HG02943 (cell line): ENCODE results near the gene PARD6B.
"Not testable (repeated sequence)": the region's sequence is repeated elsewhere in the genome, so short reads cannot be mapped to it uniquely, and the experiment has no call there.

ENCODE experiments used
- ATAC-seq: cut with Tn5 transposase; IDR thresholded peaks from one replicate; pipeline ENCODE4 v1.9.1; 2021; ENCODE audit warnings: mild to moderate bottlenecking, low read depth, moderate library complexity; ENCODE audit not compliant: unreplicated experiment

PARD6B gene

DNA sequence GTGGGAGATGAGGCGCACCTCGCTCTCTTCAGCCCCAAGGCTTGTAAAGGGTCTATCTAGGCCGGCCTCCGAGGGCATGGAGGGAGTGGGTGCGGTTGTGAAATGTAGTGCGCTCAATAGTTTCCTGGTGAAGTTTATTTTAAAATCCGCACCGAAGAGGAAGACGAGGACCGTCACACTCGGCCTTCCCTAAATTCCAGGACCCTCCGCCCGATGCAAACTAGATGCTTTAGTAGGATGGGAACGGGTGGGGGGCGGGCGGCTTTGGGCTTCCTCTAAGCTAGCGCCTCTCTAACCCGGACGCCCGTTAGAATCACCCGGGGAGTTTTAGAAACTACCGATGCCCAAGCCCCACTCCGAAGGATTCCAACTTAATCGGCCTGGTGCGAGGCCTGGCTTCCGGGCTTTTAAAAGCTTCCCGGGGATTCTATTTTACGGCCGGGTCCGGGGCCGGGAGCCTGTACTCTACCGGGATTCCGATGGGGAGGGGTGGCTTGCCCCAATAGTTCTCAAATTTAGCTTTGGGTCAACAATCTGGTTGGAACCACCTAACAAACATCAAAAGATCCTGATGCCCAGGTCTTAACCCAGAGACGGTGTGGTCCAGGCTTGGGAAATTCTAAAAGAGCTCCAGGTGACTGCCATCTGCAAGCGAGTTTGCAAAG lies 62.9 kb downstream of the PARD6B start:
- ATAC-seq, result peak; percentile 2

DNA sequence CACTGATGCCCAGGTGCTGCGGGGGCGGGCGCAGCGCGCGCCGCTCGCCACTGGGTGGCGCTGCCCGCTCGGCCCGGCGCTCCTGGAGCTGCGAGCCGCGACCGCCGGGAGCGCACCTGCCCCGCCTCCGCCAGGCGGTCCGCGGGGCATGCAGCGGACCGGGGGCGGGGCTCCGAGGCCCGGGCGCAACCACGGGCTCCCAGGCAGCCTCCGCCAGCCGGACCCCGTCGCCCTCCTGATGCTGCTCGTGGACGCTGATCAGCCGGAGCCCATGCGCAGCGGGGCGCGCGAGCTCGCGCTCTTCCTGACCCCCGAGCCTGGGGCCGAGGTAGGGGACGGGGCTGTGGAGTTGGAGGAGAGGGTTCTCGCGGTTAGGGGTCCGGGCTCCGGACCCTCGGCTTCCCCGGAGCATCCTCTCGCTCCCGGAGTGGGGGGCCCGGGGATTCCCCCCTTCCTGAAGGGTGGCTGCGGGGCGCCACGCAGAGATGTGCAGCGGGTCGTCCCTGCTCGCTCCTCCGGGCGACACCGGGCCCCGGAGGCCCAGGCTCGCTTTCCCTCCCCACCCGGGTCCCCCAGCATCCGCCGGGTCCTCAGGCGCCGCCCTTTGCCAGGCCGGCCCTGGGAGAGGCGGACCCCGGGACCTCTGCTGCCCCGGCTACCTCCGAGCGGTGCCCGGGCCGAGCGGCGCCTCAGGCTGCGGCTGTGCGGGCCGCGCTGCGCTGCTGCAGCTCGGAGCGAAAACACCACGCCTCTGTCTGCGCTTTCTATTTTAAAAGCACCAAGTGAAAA lies 63.7 kb downstream of the PARD6B start, which contains the start of gene BCAS4:
TSS of gene BCAS4 (plus strand) at position 216 of the 789 bp plus-strand sequence. CDS start at position 239, 23 bp downstream.
- ATAC-seq, result peak; percentile 61

DNA sequence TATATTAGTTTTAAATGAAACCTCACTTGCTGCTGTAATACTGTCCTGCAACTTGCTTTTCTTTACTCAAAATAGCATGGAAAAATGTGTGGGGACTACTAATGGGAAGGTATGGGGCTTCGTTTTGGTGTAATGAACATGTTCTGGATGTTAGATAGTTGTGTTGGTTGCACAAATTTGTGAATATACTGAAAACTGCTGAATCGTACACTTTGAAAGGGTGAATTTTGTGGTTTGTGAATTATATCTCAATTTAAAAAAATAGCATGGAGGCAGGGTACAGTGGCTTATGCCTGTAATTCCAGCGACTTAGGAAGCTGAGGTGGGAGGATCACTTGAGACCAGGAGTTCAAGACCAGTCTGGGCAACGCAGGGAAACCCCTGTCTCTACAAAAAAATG lies 65.8 kb downstream of the PARD6B start:
- no peak for ATAC-seq

DNA sequence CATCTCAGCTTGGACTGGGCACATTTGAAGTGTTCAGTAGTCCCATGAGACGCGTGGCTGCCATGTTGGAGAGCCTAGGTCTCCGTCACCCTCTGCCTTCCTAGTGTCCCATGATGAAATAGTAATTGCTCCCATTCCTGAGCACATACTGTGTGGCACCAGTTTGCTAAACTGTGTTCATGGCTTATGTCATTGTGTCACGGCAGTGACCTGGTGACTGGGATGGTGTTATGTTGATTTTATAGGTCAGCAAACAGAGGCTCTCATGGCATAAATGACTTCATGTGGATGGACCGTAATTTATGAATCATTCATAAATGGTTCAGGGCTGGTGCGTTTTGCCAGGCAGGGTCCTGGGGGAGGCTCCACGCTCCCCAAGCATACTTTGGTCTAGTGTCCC lies 67.3 kb downstream of the PARD6B start:
- ATAC-seq, result no peak

DNA sequence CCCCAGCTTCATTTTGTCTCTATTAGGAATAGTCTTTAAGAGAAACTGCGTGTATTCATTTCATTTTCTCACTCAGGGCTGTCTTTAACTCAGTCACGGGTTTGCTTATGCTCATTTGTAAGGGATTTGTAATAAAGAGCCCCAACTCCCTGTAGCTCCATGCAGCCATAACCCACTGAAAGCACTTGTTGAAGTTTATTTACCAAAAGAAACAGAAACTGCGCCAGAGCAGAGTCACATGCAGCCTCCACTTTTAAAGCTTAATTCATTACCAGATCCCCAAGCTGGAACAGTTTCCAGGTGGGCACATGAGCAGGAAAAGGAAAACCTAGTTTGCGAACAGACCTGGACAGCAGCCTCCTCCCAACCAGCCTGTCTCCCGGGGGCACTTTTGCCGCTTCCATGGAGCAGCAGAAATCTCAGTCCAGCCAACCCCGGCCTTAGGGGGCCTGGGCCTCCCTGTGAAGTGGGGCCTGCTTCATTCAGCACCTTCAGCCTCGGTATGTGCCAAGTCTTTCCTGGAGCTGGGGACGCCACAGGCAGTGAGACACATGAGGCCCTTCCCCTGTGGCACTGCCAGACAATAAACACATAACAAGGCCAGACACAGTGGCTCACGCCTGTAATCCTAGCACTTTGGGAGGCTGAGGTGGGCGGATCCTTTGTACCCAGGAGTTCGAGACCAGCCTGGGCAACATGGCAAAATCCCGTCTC lies 68.0 kb downstream of the PARD6B start:
- ATAC-seq, result no peak

DNA sequence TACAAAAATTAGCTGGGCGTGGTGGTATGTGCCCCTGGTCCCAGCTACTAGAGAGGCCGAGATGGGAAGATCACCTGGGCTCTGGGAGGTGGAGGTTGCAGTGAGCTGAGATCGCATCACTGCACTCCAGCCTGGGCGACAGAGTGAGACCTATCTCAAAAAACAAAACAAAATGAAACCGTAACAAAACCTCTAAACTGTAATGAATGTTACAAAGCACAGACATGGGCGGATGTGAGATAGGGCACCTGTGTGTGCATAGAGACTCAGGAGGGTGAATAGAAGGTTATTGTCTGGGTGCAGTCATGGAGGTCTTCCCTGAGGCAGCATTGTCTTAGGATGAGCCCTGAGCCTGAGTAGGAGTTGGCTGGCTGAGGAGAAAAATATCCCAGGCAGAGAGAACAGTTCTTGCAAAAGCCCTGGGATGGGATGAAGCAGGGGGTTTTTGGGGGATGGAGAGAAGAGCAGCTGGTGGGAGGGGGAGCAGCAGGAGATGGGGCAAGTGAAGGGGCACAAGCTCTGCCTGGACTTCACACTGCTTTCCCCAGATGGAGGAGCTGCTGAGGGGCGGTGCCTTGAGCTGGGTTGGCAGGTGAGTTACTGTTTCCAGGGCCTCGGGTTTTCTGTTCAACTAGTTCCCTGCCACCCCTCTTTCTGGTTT lies 68.6 kb downstream of the PARD6B start:
- ATAC-seq, result no peak

DNA sequence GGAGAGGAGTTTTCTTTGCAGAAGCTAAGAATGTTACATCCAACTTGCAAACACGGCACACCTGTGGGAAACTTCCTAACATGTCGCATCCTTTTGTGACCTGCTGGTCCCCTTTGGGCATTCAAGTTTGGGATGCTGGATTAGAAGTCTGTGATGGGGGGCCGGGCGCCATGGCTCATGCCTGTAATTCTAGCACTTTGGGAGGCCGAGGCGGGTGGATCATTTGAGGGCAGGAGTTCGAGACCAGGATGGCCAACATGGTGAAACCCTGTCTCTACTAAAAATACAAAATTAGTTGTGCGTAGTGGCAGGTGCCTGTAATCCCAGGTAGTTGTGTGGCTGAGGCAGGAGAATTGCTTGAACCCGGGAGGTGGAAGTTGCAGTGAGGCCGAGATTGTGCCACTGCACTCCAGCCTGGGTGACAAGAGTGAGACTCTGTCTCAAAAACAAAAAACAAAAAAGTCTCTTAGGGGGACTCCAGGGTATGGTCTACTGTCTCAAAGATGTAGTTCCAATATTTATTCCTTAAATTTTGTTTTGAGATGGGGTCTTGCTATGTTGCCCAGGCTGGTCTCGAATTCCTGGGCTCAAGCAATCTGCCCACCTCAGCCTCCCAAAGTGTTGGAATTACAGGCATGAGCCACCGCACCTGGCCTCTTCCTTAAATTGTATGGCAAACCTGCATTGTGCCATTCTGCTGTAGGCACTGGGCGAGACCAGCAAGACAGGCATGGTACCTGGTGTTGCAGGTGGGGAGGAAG lies 69.8 kb downstream of the PARD6B start:
- ATAC-seq, result not testable (repeated sequence)

DNA sequence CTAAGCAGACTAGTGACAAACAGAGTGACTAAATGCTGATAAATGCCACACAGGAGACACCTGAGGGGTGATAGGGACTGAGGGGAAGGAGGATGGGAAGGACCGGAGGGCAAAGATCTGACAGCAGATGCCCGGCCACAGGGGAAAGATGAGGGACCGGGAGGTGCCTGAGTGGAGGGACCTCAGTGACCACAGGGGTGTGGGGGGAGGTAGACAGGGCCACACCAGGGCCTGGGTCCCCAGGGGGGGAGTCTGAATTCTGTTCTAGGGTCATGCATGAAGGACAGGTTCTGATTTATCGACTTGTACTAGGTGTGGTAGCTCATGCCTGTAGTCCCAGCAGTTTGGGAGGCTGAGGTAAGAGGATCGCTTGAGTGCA lies 70.4 kb downstream of the PARD6B start:
- ATAC-seq, result no peak

DNA sequence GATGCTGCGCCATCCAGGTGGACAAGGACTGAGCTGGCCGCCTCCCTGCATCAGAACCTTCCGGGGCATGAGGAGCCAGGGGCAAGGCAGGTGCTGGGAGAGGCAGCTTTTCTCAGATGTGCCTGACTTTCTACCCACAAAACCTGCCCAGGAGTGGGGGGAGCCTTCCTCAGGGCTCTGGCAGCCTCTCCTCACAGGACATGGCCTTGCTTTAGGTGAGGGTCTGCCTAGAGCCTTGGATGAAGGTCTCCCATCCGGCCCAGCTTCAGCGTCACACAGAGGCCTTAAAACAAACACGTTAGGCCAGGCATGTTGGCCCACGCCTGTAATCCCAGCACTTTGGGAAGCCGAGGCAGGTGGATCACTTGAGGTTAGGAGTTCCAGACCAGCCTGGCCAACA lies 70.9 kb downstream of the PARD6B start:
- ATAC-seq, result no peak

DNA sequence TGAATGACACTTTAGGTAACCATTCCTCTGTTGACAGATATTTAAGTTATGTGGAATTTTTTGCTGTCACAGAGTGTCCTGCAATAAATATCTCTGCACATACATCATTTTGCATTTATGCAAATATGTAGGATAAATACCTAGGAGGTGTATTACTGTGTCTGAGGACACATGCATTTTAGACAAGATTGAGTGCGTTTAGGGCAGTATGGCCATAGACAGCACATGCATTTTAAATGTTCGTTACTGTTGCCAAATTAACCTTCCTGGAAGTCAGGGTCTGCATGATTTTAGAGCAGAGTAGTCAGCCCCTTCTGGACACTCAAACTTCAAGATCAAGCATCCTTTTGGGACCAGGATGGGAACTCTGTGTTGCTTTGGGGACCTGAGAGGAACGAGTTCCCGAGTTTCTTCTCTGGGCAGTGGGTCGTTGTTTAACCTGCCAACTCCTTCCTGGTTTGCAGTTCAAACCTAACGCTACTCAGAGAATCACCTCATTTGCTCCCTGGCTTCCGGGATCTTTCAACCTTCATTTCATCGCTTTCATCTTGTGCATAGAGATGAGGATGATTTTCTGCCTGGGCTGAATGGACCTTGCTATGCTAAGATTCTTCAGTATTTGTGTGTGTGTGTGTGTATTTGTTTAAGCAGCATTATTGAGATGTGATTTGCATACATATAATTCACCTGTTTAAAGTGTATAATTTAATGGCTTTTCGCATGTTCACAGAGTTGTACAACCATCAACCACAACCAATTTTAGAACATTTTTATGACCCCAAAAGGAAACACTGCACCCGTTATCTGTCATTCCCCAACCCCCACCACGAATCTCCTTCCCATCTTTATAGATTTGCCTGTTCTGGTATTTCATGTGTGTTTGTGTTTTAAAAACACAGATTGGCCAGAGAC lies 73.3 kb downstream of the PARD6B start:
- no peak for ATAC-seq

DNA sequence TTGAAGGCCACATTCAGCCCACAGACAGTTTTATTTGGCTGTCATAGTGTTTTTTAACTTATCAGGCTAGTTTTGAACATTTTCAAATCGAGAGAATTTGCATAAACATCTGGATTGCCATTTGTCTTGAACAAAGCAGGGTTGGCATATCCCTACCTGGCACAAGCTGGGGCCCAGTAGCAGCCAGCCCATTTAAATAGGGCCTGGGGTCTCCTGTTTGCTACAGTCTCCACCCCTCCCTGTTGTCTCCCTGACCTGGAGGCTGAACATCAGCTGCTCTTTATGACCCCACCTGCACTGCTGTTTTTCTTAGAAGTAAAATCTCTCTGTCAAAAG lies 73.9 kb downstream of the PARD6B start:
- ATAC-seq, result no peak

DNA sequence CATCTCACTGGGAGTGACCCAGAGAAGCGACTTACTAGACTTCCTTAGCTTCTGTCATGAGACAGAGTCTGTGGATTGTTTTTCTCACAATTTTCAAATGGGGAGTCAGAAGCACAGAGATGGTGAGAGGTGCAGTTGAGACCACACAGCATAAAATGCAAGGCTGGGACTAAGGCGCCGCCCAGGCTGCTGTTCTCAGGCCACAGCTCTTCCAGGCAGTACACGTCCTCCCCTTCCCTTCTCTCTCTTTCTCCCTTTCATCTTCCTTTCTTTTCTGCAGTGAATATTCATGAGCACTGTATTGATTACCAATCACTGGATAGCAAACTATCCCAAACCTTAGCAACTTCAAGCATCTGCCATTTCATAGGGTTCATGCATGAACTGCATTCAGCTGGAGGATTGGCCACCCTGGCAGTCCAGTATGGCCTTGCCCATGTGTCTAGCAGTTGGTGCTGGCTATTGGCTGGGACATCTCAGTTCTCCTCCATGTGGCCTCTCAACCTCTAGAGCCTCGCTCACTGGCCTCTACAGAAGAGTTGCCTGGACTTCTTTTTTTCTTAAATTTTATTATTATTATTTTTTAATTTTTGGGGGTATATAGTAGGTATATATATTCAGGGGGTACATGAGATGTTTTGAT lies 74.9 kb downstream of the PARD6B start:
- no peak for ATAC-seq
